Measurements from ENCODE around the gene INTS2. TPM values are rescaled to one million over a fixed set of nuclear protein-coding genes. Genes with fewer than 3 reads are reported as not detected.

The INTS2 gene
- polyA plus RNA-seq, 1 donor (not counting 4 experiments of a cell fraction or from before 2014, with no cell fraction given) = 10.4 TPM

DNA sequence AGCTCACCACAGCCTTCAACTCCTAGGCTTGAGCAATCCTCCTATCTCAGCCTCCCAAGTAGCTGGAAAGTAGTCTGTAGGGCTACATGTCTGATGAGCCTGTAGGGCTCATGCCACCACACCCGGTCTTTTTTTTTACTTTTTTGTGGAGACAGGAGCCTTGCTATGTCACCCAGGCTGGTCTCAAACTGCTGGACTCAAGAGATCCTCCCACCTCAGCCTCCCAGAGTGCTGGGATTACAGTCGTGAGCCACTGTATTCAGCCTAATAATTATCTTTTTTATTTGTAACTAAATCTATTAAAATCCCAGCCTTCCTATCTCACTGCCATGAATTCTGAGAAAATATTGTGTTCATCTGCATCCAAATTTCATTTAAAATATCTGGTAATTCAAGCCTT, 79.5 kb downstream of the INTS2 start:
- Histone ChIP-seq H4K20me1 (ENCODE audit: control insufficient read depth, extremely low read depth, insufficient read depth, low read length) (no peaks in the 10 kb centered on the region), H3K9ac (ENCODE audit: control insufficient read depth, extremely low read depth, insufficient read depth, low read length) (no peak overlapping the region), H3K9me3 (ENCODE audit: control insufficient read depth, low read depth, low read length) (no peaks in the 10 kb centered on the region), H3K4me3 (ENCODE audit: control insufficient read depth in 2 of 3, extremely low read depth in 1 of 3, insufficient read depth in 2 of 3, low read depth in 1 of 3, low read length in 3 of 3) (no peak overlapping the region), H3K79me2 (ENCODE audit: control insufficient read depth, insufficient read depth, low read length) (no peaks in the 10 kb centered on the region), H3K4me2 (ENCODE audit: control insufficient read depth, extremely low read depth, insufficient read depth, low read depth, low read length) (no peak overlapping the region), H3K36me3 (ENCODE audit: control insufficient read depth in 2 of 2, extremely low read depth in 1 of 2, insufficient read depth in 2 of 2, low read length in 2 of 2) (no peaks in the 10 kb centered on the region), H3K4me1 (ENCODE audit: control insufficient read depth, extremely low read depth, insufficient read depth, low read length) (no peaks in the 10 kb centered on the region), H2AFZ (ENCODE audit: control insufficient read depth, low read length) (no peak overlapping the region), H3K27ac (ENCODE audit: control insufficient read depth, insufficient read depth, low read length) (no peak overlapping the region), H3K9me1 (ENCODE audit: control insufficient read depth, extremely low read depth, insufficient read depth, low read length) (no peaks in the 10 kb centered on the region), H3K27me3 (ENCODE audit: control insufficient read depth, extremely low read depth, insufficient read depth, low read length) (no peaks in the 10 kb centered on the region)
- FAIRE-seq (no peak), DNase-seq (ENCODE audit: low read depth, low spot score) (no peak)
- TF ChIP-seq EZH2 (IDR thresholded peaks at IDR 0.05; ENCODE audit: low read length) = no peak
- TF ChIP-seq CTCF (optimal IDR thresholded peaks at IDR 0.05 in 1 of 3, IDR thresholded peaks at IDR 0.05 in 1 of 3, conservative IDR thresholded peaks at IDR 0.05 in 1 of 3; ENCODE audit: extremely low read depth in 1 of 3, insufficient read depth in 2 of 3, low read length in 3 of 3) = no peak
- dilution Hi-C loops (cut with MboI; ENCODE audit: extremely low pct_ligation_motif_present, low sequenced_read_pairs) = no loop called here

GRCh38 chr17:61847659-61848058, 80.1 kb downstream of the INTS2 start:
- DNase-seq (ENCODE audit: low read depth, low spot score) = no peak

More at GRCh38 chr17:61847659-61848058, 80.1 kb downstream of the INTS2 start:
- H3K36me3 ChIP-seq (ENCODE audit: control insufficient read depth in 2 of 2, extremely low read depth in 1 of 2, insufficient read depth in 2 of 2, low read length in 2 of 2) = no peaks in the 10 kb centered on the region
- no peaks in the 10 kb centered on the region for H4K20me1 ChIP-seq (ENCODE audit: control insufficient read depth, extremely low read depth, insufficient read depth, low read length)
- TF ChIP-seq EZH2 (IDR thresholded peaks at IDR 0.05; ENCODE audit: low read length) (no peak), CTCF (optimal IDR thresholded peaks at IDR 0.05 in 1 of 3, IDR thresholded peaks at IDR 0.05 in 1 of 3, conservative IDR thresholded peaks at IDR 0.05 in 1 of 3; ENCODE audit: extremely low read depth in 1 of 3, insufficient read depth in 2 of 3, low read length in 3 of 3) (no peak)
- dilution Hi-C loops (cut with MboI; ENCODE audit: extremely low pct_ligation_motif_present, low sequenced_read_pairs) = no loop called here
- no peak for FAIRE-seq
- H3K9ac ChIP-seq (ENCODE audit: control insufficient read depth, extremely low read depth, insufficient read depth, low read length) = no peak overlapping the region
- no peaks in the 10 kb centered on the region for H3K9me1 ChIP-seq (ENCODE audit: control insufficient read depth, extremely low read depth, insufficient read depth, low read length)
- no peaks in the 10 kb centered on the region for H3K79me2 ChIP-seq (ENCODE audit: control insufficient read depth, insufficient read depth, low read length)
- H3K4me1 ChIP-seq (ENCODE audit: control insufficient read depth, extremely low read depth, insufficient read depth, low read length) = no peaks in the 10 kb centered on the region
- no peak overlapping the region for H3K4me2 ChIP-seq (ENCODE audit: control insufficient read depth, extremely low read depth, insufficient read depth, low read depth, low read length)
- no peak overlapping the region for H3K27ac ChIP-seq (ENCODE audit: control insufficient read depth, insufficient read depth, low read length)
- H3K4me3 ChIP-seq (ENCODE audit: control insufficient read depth in 2 of 3, extremely low read depth in 1 of 3, insufficient read depth in 2 of 3, low read depth in 1 of 3, low read length in 3 of 3) = no peak overlapping the region
- H2AFZ ChIP-seq (ENCODE audit: control insufficient read depth, low read length) = no peak overlapping the region
- no peaks in the 10 kb centered on the region for H3K9me3 ChIP-seq (ENCODE audit: control insufficient read depth, low read depth, low read length)
- H3K27me3 ChIP-seq (ENCODE audit: control insufficient read depth, extremely low read depth, insufficient read depth, low read length) = no peaks in the 10 kb centered on the region
